Measurements from ENCODE around the gene ANKRD33B. TPM values are rescaled to one million over a fixed set of nuclear protein-coding genes. Genes with fewer than 3 reads are reported as not detected.

Gene ANKRD33B
- total RNA-seq, 1 donor from 2014 or later: 14.2 TPM

- Histone ChIP-seq H3K4me1 (peaks cover 10% of the 10 kb centered on the region), H3K9me3 (no peaks in the 10 kb centered on the region), H3K4me3 (no peak overlapping the region), H3K27me3 (no peaks in the 10 kb centered on the region), H3K27ac (no peak overlapping the region), H3K36me3 (no peaks in the 10 kb centered on the region)
- TF ChIP-seq POLR2AphosphoS5 (IDR thresholded peaks at IDR 0.05; ENCODE audit: insufficient read depth in 1 of 2, low read depth in 1 of 2) (no peak), POLR2A (IDR thresholded peaks at IDR 0.05) (no peak), CTCF (IDR thresholded peaks at IDR 0.05) (no peak)
- DNase-seq (ENCODE audit: extremely low spot score in 2 of 2): no peak
- intact Hi-C loops (cut with DNase I): no loop called here
Measured at GRCh38 chr5:10666531-10667299, 102.8 kb downstream of the ANKRD33B start.

GRCh38 chr5:10667431-10668057, 103.7 kb downstream of the ANKRD33B start:
- TF ChIP-seq POLR2AphosphoS5 (IDR thresholded peaks at IDR 0.05; ENCODE audit: insufficient read depth in 1 of 2, low read depth in 1 of 2) (no peak), POLR2A (IDR thresholded peaks at IDR 0.05) (no peak), CTCF (IDR thresholded peaks at IDR 0.05) (no peak)
- intact Hi-C loops (cut with DNase I): no loop called here
- no peaks in the 10 kb centered on the region for H3K27me3 ChIP-seq
- H3K4me1 ChIP-seq: peaks cover 10% of the 10 kb centered on the region
- DNase-seq (ENCODE audit: extremely low spot score in 2 of 2): no peak
- H3K36me3 ChIP-seq: no peaks in the 10 kb centered on the region
- H3K9me3 ChIP-seq: no peaks in the 10 kb centered on the region
- H3K4me3 ChIP-seq: no peak overlapping the region
- H3K27ac ChIP-seq: no peak overlapping the region

GRCh38 chr5:10668697-10669096, 104.8 kb downstream of the ANKRD33B start:
- H3K4me1 ChIP-seq: peaks cover 7% of the 10 kb centered on the region
- intact Hi-C loops (cut with DNase I): no loop called here

GRCh38 chr5:10669983-10670382, 106.1 kb downstream of the ANKRD33B start:
- H3K9me3 ChIP-seq: no peaks in the 10 kb centered on the region
- TF ChIP-seq POLR2AphosphoS5 (IDR thresholded peaks at IDR 0.05; ENCODE audit: insufficient read depth in 1 of 2, low read depth in 1 of 2) (no peak), CTCF (IDR thresholded peaks at IDR 0.05) (no peak), POLR2A (IDR thresholded peaks at IDR 0.05) (no peak)
- no peak for DNase-seq (ENCODE audit: extremely low spot score in 2 of 2)
- H3K27ac ChIP-seq: no peak overlapping the region
- intact Hi-C loops (cut with DNase I): no loop called here
- no peak overlapping the region for H3K4me3 ChIP-seq
- H3K27me3 ChIP-seq: no peaks in the 10 kb centered on the region
- H3K4me1 ChIP-seq: no peaks in the 10 kb centered on the region
- no peaks in the 10 kb centered on the region for H3K36me3 ChIP-seq

More at GRCh38 chr5:10668697-10669096, 104.8 kb downstream of the ANKRD33B start:
- Histone ChIP-seq H3K27ac (no peak overlapping the region), H3K9me3 (no peaks in the 10 kb centered on the region), H3K36me3 (no peaks in the 10 kb centered on the region), H3K4me3 (no peak overlapping the region), H3K27me3 (no peaks in the 10 kb centered on the region)
- TF ChIP-seq CTCF (IDR thresholded peaks at IDR 0.05) (no peak), POLR2AphosphoS5 (IDR thresholded peaks at IDR 0.05; ENCODE audit: insufficient read depth in 1 of 2, low read depth in 1 of 2) (no peak), POLR2A (IDR thresholded peaks at IDR 0.05) (no peak)
- DNase-seq (ENCODE audit: extremely low spot score in 2 of 2): no peak

Measured in vagina (tissue), 2 donors.